T-cell (primary cell): Measurements from ENCODE around the gene PSMD10. TPM values are rescaled to one million over a fixed set of nuclear protein-coding genes. Genes with fewer than 3 reads are reported as not detected.
A peak's percentile ranks its signal among the peaks of the same experiment; 100 is the strongest.

Experiments used
- ATAC-seq, 4 experiments: fragments of 200-7000 bp in 3 of 4; fragments of 150-1000 bp in 1 of 4; cut with Tn5 transposase; replicated peaks in 1 of 4; 1 replicate in 3 of 4; 2 replicates in 1 of 4; pipeline ENCODE4 v1.10.0; 2021; ENCODE audit warnings: moderate library complexity in 3 of 4, mild to moderate bottlenecking in 2 of 4, moderate number of reproducible peaks in 1 of 4
- CTCF ChIA-PET, 2 donors: fragments of 300-600 bp; sonication (Branson Sonifier 250); formaldehyde crosslinking; loops; one replicate each; lab custom pipeline; 2022; ENCODE audit warnings: antibody characterized with exemption in 2 of 2; lab: Charles Lee
- POLR2A ChIA-PET, 2 donors: fragments of 300-600 bp; sonication (Branson Sonifier 250); formaldehyde crosslinking; loops; one replicate each; lab custom pipeline; 2022; ENCODE audit warnings: antibody characterized with exemption in 2 of 2; lab: Charles Lee
- DNase-seq, 35 experiments: peaks; one replicate each; pipeline versions ENCODE4 v3.0.0 to v3.0.0-alpha.2; 2013 to 2023
- H3K27ac ChIP-seq: one replicate; pipeline ENCODE4 v1.5.1; 2013; ENCODE audit warnings: low read length
- H3K27me3 ChIP-seq, 2 experiments: replicated peaks in 1 of 2; 1 replicate in 1 of 2; 2 replicates in 1 of 2; pipeline versions ENCODE4 v1.6.1 to v1.7.0; 2013; ENCODE audit warnings: low read length in 1 of 2, mixed read lengths in 1 of 2; ENCODE audit not compliant: control insufficient read depth in 2 of 2, insufficient read depth in 2 of 2; ENCODE audit errors: extremely low read depth in 1 of 2
- H3K36me3 ChIP-seq, 2 donors: 1 replicate in 1 of 2; 2 replicates in 1 of 2; pipeline versions ENCODE4 v1.6.1 to v1.7.0; 2013; ENCODE audit warnings: low read length in 1 of 2; ENCODE audit not compliant: control insufficient read depth in 2 of 2, insufficient read depth in 1 of 2; ENCODE audit errors: extremely low read depth in 1 of 2
- H3K4me1 ChIP-seq, 2 experiments: 1 replicate in 1 of 2; 2 replicates in 1 of 2; pipeline versions ENCODE4 v1.6.1 to v1.7.0; 2013; ENCODE audit warnings: low read length in 2 of 2, mixed read lengths in 1 of 2; ENCODE audit not compliant: insufficient read depth in 2 of 2, control insufficient read depth in 1 of 2; ENCODE audit errors: extremely low read depth in 1 of 2
- H3K4me3 ChIP-seq, 2 donors: 1 replicate in 1 of 2; 2 replicates in 1 of 2; pipeline versions ENCODE4 v1.5.1 to v1.7.0; 2013; ENCODE audit warnings: mild to moderate bottlenecking in 2 of 2, low read length in 1 of 2, moderate library complexity in 1 of 2; ENCODE audit not compliant: control insufficient read depth in 1 of 2; ENCODE audit errors: extremely low read depth in 1 of 2
- H3K9me3 ChIP-seq: 2 replicates; pipeline ENCODE4 v1.7.0; 2013
- H3K27ac Mint-ChIP-seq, 2 donors: one replicate each; pipeline ENCODE4 v1.8.0; 2020 to 2021; ENCODE audit warnings: mild to moderate bottlenecking in 2 of 2, mixed read lengths in 2 of 2
- H3K27me3 Mint-ChIP-seq, 2 donors: one replicate each; pipeline ENCODE4 v1.8.0; 2021 to 2022; ENCODE audit warnings: mixed read lengths in 2 of 2
- H3K36me3 Mint-ChIP-seq: one replicate; pipeline ENCODE4 v1.8.0; 2021; ENCODE audit warnings: mixed read lengths
- H3K4me1 Mint-ChIP-seq, 3 donors: one replicate each; pipeline ENCODE4 v1.8.0; 2020 to 2022; ENCODE audit warnings: mixed read lengths in 3 of 3, mild to moderate bottlenecking in 1 of 3
- H3K4me3 Mint-ChIP-seq, 3 donors: one replicate each; pipeline ENCODE4 v1.8.0; 2020 to 2022; ENCODE audit warnings: mild to moderate bottlenecking in 3 of 3, mixed read lengths in 3 of 3, moderate library complexity in 3 of 3
- H3K9me3 Mint-ChIP-seq, 3 donors: one replicate each; pipeline ENCODE4 v1.8.0; 2020 to 2022; ENCODE audit warnings: mixed read lengths in 3 of 3
- WGBS: methylation state at CpG from one replicate; pipeline ENCODE4 v1.1.5; 2013; ENCODE audit warnings: missing lambda C conversion rate; ENCODE audit not compliant: insufficient coverage; 5-methylcytosine and 5-hydroxymethylcytosine counted together
- total RNA-seq, 35 experiments: library from RNA in 6 of 35; stranded (reverse) in 6 of 35; fragments of 120-200 nt in 1 of 35; gene quantifications; one replicate each; pipeline versions ENCODE4 v1.2.1 to v1.2.4 and lab custom pipeline; 2013 to 2026

PSMD10 gene
- total RNA-seq, 5 donors from 2014 or later (not counting 1 experiment from before 2014, with no cell fraction given): 14.0 to 30.9 (median 25.3) TPM

DNA sequence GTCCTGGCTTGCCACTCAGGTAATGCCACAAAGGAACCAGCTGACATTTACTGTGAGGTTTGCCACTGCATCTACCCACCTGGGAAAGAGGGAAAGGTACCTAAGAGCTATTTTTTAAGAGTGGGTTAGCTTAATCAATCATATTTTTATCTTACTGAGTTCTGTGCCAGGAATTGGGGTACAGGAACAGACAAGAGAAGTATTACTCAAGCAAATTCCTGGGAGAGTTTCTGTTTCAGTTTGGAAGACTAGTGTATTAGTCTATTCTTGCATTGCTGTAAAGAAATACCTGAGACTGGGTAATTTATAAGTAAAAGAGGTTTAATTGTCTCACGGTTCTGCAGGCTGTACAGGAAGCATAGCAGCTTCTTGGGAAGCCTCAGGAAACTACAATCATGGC is 23.2 kb downstream of the PSMD10 start:
- DNase-seq (no peak), ATAC-seq (no peak)
- ChIA-PET CTCF (interaction anchor here in 1 of 2 donors (1.3 kb wide), 1 partner anchor 46 kb away, joined by 3 read pairs; no protein-coding TSS in a partner anchor), POLR2A (no interaction called here)
- Mint-ChIP-seq H3K4me3 (no peak overlapping the region), H3K27ac (peak overlapping the region; percentile 16 to 65), H3K9me3 (no peaks in the 10 kb centered on the region), H3K4me1 (peaks cover 0 to 10% (median 3%) of the 10 kb centered on the region in 3 donors), H3K27me3 (peaks cover 0 to 17% of the 10 kb centered on the region in 2 donors), H3K36me3 (peaks cover 6% of the 10 kb centered on the region)
- no peak overlapping the region for H3K4me3 ChIP-seq
- H3K9me3 ChIP-seq: no peaks in the 10 kb centered on the region
- H3K27me3 ChIP-seq: no peaks in the 10 kb centered on the region
- H3K4me1 ChIP-seq: no peaks in the 10 kb centered on the region
- peaks cover 0 to 6% of the 10 kb centered on the region in 2 donors for H3K36me3 ChIP-seq
- H3K27ac ChIP-seq: no peak overlapping the region
- WGBS: no CpG with 5 or more reads among the region's 1 CpG

DNA sequence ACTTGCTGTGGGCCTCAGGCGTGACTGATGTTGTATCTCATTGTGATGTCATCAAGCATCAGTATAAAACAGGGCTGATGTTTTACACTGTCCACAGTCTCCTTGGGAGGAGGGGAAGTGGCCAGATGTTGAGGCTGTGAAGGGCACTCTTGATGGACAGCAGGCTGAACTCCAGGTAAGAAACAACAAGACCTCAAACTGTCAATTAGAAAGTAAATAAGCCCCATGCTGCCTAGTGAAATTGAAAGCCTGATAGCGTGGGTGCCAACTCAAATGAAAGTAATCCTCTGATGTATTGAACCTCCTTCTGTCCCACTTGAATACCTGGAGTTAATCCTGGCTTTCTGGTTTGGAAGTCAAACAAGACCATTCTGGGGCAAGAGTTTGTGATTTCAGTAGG is 26.7 kb downstream of the PSMD10 start:
- no CpG with 5 or more reads among the region's 2 CpGs for WGBS
- no peak for ATAC-seq
- H3K27me3 Mint-ChIP-seq: peaks cover 0 to 18% of the 10 kb centered on the region in 2 donors

DNA sequence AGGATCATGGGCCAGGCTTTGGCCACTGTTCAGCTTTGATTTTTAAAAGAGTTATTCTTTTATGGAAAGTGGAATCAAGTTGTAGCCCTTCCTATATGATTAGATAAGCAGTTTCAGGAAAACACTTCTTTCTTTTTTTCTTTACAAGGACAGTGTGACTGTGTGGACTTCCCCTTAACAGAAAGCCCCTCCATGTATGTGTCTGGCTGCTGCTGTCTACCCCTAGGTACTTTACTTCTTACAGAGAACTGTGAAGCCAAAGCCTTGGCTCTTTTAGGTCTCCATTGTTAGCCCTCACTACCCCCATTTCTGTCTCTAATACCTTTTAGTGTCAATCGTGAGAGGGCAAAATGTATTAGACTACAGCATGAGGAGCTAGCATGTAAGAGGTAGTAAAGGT is 27.3 kb downstream of the PSMD10 start:
- no peak overlapping the region for H3K27ac Mint-ChIP-seq
- H3K4me3 Mint-ChIP-seq: no peak overlapping the region
- no peak for DNase-seq
- ChIA-PET POLR2A (no interaction called here), CTCF (no interaction called here)
- H3K36me3 ChIP-seq: peaks cover 0 to 16% of the 10 kb centered on the region in 2 donors
- H3K27me3 ChIP-seq: no peaks in the 10 kb centered on the region
- WGBS: no CpG with 5 or more reads among the region's 1 CpG
- peaks cover 0 to 16% of the 10 kb centered on the region in 2 donors for H3K27me3 Mint-ChIP-seq
- H3K4me1 ChIP-seq: no peaks in the 10 kb centered on the region
- H3K9me3 ChIP-seq: no peaks in the 10 kb centered on the region
- no peak for ATAC-seq
- no peak overlapping the region for H3K4me3 ChIP-seq
- H3K36me3 Mint-ChIP-seq: peaks cover 16% of the 10 kb centered on the region
- H3K4me1 Mint-ChIP-seq: peaks cover 0 to 1% (median 0%) of the 10 kb centered on the region in 3 donors
- H3K9me3 Mint-ChIP-seq: no peaks in the 10 kb centered on the region
- no peak overlapping the region for H3K27ac ChIP-seq

More for the DNA sequence above, 26.7 kb downstream of the PSMD10 start:
- Histone ChIP-seq H3K4me1 (no peaks in the 10 kb centered on the region), H3K9me3 (no peaks in the 10 kb centered on the region), H3K27me3 (no peaks in the 10 kb centered on the region), H3K4me3 (no peak overlapping the region), H3K36me3 (peaks cover 0 to 16% of the 10 kb centered on the region in 2 donors), H3K27ac (no peak overlapping the region)
- H3K27ac Mint-ChIP-seq: peak overlapping the region in 1 of 2 donors; percentile 24
- no peak for DNase-seq
- H3K9me3 Mint-ChIP-seq: no peaks in the 10 kb centered on the region
- H3K36me3 Mint-ChIP-seq: peaks cover 13% of the 10 kb centered on the region
- H3K4me3 Mint-ChIP-seq: no peak overlapping the region
- ChIA-PET CTCF (no interaction called here), POLR2A (no interaction called here)
- H3K4me1 Mint-ChIP-seq: peaks cover 0 to 2% (median 0%) of the 10 kb centered on the region in 3 donors

DNA sequence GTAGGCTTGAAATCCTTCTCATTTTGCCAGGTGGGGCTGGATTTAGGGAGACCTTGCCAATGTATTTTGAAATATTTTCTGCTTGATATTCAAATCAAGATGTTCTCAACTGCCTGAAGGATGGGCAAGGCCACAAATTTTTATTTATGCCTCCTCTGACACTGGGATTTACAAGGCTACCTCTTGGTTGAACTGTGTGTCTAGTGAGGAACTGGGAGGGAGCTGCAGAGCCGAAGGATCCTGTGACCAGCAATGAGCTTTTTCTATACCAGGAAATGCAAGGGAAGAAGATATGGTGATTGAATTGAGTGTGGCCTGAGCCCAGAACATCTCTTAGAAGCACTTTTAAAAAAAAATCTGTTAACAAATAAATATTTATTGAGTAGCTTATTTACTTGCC is 31.5 kb downstream of the PSMD10 start:
- Mint-ChIP-seq H3K4me1 (peaks cover 0 to 3% (median 1%) of the 10 kb centered on the region in 3 donors), H3K27ac (no peak overlapping the region), H3K36me3 (peaks cover 17% of the 10 kb centered on the region), H3K4me3 (no peak overlapping the region), H3K27me3 (peaks cover 0 to 12% of the 10 kb centered on the region in 2 donors), H3K9me3 (no peaks in the 10 kb centered on the region)
- Histone ChIP-seq H3K36me3 (peaks cover 0 to 22% of the 10 kb centered on the region in 2 donors), H3K4me3 (no peak overlapping the region), H3K27me3 (no peaks in the 10 kb centered on the region), H3K9me3 (no peaks in the 10 kb centered on the region), H3K27ac (no peak overlapping the region), H3K4me1 (no peaks in the 10 kb centered on the region)
- DNase-seq: no peak
- ChIA-PET CTCF (interaction anchor here in 1 of 2 donors (1.0 kb wide), 1 partner anchor 81 kb away, joined by 3 read pairs; no protein-coding TSS in a partner anchor), POLR2A (no interaction called here)
- no peak for ATAC-seq
- no CpG with 5 or more reads among the region's 1 CpG for WGBS

DNA sequence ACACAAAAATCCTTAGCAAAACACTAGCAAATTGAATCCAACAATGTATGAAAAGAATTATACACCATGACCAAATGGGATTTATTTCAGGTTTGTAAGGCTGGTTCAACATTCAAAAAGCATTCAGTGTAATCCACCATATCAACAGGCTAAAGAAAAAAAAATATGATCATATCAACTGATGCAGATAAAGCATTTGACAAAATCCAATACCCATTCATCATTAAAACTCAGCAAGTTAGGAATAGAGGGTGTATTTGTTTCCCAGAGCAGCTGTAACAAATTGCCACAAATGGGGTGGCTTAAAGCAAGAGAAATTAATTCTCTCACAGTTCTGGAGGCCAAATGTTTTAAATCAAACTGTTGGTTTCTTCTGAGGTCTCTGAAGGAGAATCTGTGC is 35.8 kb downstream of the PSMD10 start:
- CTCF ChIA-PET: no interaction called here
- Mint-ChIP-seq H3K27ac (no peak overlapping the region), H3K4me3 (no peak overlapping the region), H3K4me1 (peaks cover 0 to 11% (median 7%) of the 10 kb centered on the region in 3 donors), H3K36me3 (peaks cover 13% of the 10 kb centered on the region), H3K9me3 (no peaks in the 10 kb centered on the region), H3K27me3 (peaks cover 0 to 9% of the 10 kb centered on the region in 2 donors)
- H3K27me3 ChIP-seq: no peaks in the 10 kb centered on the region
- POLR2A ChIA-PET: no interaction called here
- no peak for DNase-seq
- H3K9me3 ChIP-seq: no peaks in the 10 kb centered on the region
- no peaks in the 10 kb centered on the region for H3K4me1 ChIP-seq
- ATAC-seq: no peak
- no peak overlapping the region for H3K4me3 ChIP-seq
- no peak overlapping the region for H3K27ac ChIP-seq
- peaks cover 0 to 6% of the 10 kb centered on the region in 2 donors for H3K36me3 ChIP-seq

DNA sequence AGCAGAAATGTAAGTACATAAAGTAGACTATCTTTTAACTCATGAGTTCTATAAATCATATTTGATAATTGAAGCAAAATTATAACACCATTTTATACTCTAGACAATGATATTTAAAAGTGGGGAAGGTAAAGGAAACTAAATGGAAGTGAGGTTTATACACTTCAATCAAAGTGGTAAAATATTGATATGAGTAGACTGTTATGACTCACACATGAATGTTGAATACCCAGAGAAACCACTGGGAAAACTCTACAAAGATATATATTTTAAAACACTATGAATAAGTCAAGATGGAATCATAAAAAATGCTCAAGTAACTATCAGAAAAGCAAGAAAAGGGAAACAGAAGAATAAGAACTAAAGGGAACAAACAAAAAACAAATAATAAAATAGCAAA is 38.1 kb downstream of the PSMD10 start:
- ATAC-seq: no peak
- Histone ChIP-seq H3K27ac (no peak overlapping the region), H3K4me3 (no peak overlapping the region), H3K9me3 (no peaks in the 10 kb centered on the region), H3K36me3 (no peaks in the 10 kb centered on the region), H3K4me1 (no peaks in the 10 kb centered on the region), H3K27me3 (no peaks in the 10 kb centered on the region)
- DNase-seq: no peak
- Mint-ChIP-seq H3K4me3 (no peak overlapping the region), H3K4me1 (peaks cover 0 to 12% (median 9%) of the 10 kb centered on the region in 3 donors), H3K9me3 (no peaks in the 10 kb centered on the region), H3K27ac (peak overlapping the region in 1 of 2 donors; percentile 8), H3K27me3 (peaks cover 0 to 10% of the 10 kb centered on the region in 2 donors), H3K36me3 (peaks cover 4% of the 10 kb centered on the region)
- ChIA-PET CTCF (no interaction called here), POLR2A (no interaction called here)
